ENCODE measurements around the gene CUZD1. TPM values are rescaled to one million over a fixed set of nuclear protein-coding genes. Genes with fewer than 3 reads are reported as not detected.

Gene CUZD1
- total RNA-seq, 1 experiment from 2014 or later, result 17.2 TPM

DNA sequence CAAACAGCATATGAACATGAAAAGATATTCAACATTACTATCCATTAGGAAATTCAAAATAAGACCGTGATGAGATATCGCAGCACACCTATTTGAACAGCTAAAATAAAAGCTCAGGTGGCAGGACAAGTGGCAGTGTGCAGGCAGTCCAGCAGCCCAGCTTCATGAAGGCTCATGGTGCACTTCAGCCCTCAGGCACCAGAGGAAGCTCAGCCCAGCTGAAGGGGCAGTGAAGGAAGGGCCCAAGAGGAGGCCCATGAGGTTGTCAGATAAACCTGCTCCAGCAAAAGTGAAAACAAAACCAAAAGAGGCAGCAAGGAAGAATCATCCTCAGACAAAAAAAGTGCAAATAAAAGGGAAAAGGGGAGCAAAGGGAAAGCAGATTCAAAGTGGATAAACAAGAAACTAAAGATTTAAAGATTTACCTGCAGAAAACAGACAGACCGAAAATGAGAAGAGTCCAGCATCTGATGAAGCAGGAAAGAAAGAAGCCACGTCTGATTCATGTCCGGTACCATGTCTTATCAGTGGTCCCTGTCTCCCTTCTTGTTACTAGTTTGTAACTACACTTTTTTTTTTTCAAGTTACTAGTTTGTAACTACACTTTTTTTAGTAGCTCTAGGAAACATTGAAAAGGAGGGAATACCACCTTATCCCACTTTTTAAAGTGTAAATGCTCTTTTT lies 48.7 kb upstream of the CUZD1 start:
- Histone ChIP-seq H3K79me2 (ENCODE audit: insufficient read depth, low read length) (no peaks in the 10 kb centered on the region), H3K4me1 (ENCODE audit: insufficient read depth, low read length) (no peaks in the 10 kb centered on the region), H3K23me2 (ENCODE audit: insufficient read length, low read depth, low read length, poor library complexity, severe bottlenecking) (no peaks in the 10 kb centered on the region), H3K4ac (ENCODE audit: low read depth, low read length) (no peak overlapping the region), H2BK20ac (ENCODE audit: low read depth, low read length, poor library complexity, severe bottlenecking) (no peak overlapping the region), H3K56ac (ENCODE audit: insufficient read length, low read depth, low read length) (no peak overlapping the region), H3K23ac (ENCODE audit: insufficient read length, low read depth, low read length) (no peak overlapping the region), H2BK5ac (ENCODE audit: insufficient read length, low read length) (no peak overlapping the region), H2BK120ac (ENCODE audit: low read depth, low read length, poor library complexity, severe bottlenecking) (no peak overlapping the region), H2AK5ac (ENCODE audit: insufficient read length, low read length) (no peak overlapping the region), H2AFZ (ENCODE audit: low read length) (no peak overlapping the region), H3K79me1 (ENCODE audit: insufficient read depth, low read depth, low read length, poor library complexity, severe bottlenecking) (no peaks in the 10 kb centered on the region), H4K20me1 (ENCODE audit: control insufficient read depth, insufficient read depth, insufficient read length) (no peaks in the 10 kb centered on the region), H3K9ac (ENCODE audit: extremely low read depth, insufficient read length, low read length) (no peak overlapping the region), H4K5ac (ENCODE audit: insufficient read length, low read depth, low read length) (no peak overlapping the region), H3K27ac (ENCODE audit: insufficient read length, low read depth, low read length) (no peak overlapping the region), H3K4me2 (ENCODE audit: insufficient read depth, insufficient read length, low read length) (no peak overlapping the region), H3K27me3 (ENCODE audit: insufficient read depth, low read length) (no peaks in the 10 kb centered on the region), H3K9me3 (ENCODE audit: control insufficient read depth, low read depth, low read length) (no peaks in the 10 kb centered on the region), H3T11ph (ENCODE audit: low read length) (no peak overlapping the region), H2BK15ac (ENCODE audit: low read depth, low read length) (no peak overlapping the region), H3K18ac (ENCODE audit: insufficient read length, low read depth, low read length) (no peak overlapping the region), H3K14ac (ENCODE audit: insufficient read depth, low read length) (no peak overlapping the region), H4K91ac (ENCODE audit: insufficient read length, low read depth, low read length) (no peak overlapping the region), H4K8ac (replicated peaks; ENCODE audit: insufficient read length, low read depth, low read length) (no peak overlapping the region), H2BK12ac (ENCODE audit: insufficient read length, low read depth, low read length) (no peak overlapping the region)
- TF ChIP-seq, protein P1, sequence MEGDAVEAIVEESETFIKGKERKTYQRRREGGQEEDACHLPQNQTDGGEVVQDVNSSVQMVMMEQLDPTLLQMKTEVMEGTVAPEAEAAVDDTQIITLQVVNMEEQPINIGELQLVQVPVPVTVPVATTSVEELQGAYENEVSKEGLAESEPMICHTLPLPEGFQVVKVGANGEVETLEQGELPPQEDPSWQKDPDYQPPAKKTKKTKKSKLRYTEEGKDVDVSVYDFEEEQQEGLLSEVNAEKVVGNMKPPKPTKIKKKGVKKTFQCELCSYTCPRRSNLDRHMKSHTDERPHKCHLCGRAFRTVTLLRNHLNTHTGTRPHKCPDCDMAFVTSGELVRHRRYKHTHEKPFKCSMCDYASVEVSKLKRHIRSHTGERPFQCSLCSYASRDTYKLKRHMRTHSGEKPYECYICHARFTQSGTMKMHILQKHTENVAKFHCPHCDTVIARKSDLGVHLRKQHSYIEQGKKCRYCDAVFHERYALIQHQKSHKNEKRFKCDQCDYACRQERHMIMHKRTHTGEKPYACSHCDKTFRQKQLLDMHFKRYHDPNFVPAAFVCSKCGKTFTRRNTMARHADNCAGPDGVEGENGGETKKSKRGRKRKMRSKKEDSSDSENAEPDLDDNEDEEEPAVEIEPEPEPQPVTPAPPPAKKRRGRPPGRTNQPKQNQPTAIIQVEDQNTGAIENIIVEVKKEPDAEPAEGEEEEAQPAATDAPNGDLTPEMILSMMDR (conservative IDR thresholded peaks at IDR 0.05), result no peak
- Mint-ChIP-seq H3K27ac (no peak overlapping the region), H3K27me3 (ENCODE audit: low read depth) (0 out of 2 replicates have a peak, but pooled peaks cover 2% of the 10 kb centered on the region), H3K9me3 (no peaks in the 10 kb centered on the region), H3K4me3 (no peak overlapping the region), H3K36me3 (ENCODE audit: insufficient read depth in 1 of 3, low read depth in 3 of 3) (no peaks in the 10 kb centered on the region), H3K4me1 (peaks cover 0 to 6% of the 10 kb centered on the region in 2 experiments; a peak in 2 of 4 replicates)
- no CpG with 5 or more reads among the region's 5 CpGs for WGBS (ENCODE audit: extremely low coverage, insufficient read length, low lambda C conversion rate)
- no peak for DNase-seq

Data from H9 (cell line).